Hepatocyte (in vitro differentiated cells): ENCODE results near the gene CLASRP.

Experiments used
- EZH2 ChIP-seq: fragments of 200-600 bp; sonication (generic); IDR thresholded peaks from 2 replicates; pipeline ENCODE4 v1.6.1; 2016; ENCODE audit warnings: antibody characterized with exemption, mild to moderate bottlenecking, borderline replicate concordance
- TF ChIP-seq, protein P1 (sequence below): fragments of 200-600 bp; sonication (generic); IDR thresholded peaks from 2 replicates; pipeline ENCODE4 v1.5.1; 2016; ENCODE audit warnings: antibody characterized with exemption, mild to moderate bottlenecking; ENCODE audit not compliant: poor library complexity

DNA sequence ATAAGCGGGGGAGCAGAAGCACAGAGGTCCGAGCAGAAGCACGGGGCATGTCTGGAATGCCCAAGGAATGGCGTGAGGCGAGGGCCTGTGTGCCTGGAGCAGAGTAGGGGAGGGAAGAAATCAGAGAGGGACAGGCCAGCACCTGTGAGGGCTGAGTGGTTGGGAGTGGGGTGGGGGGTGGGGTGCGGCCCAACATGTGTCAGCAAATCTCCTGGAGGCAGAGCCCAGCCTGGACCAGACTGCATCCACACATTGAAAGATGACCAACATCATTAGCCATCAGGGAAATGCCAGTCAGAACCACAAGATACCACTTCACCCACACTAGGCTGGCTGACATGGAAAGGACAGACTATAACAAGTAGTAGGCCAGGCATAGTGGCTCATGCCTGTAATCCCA is 11.2 kb downstream of the CLASRP start:
- no peak for TF ChIP-seq EZH2
- TF ChIP-seq, protein P1, sequence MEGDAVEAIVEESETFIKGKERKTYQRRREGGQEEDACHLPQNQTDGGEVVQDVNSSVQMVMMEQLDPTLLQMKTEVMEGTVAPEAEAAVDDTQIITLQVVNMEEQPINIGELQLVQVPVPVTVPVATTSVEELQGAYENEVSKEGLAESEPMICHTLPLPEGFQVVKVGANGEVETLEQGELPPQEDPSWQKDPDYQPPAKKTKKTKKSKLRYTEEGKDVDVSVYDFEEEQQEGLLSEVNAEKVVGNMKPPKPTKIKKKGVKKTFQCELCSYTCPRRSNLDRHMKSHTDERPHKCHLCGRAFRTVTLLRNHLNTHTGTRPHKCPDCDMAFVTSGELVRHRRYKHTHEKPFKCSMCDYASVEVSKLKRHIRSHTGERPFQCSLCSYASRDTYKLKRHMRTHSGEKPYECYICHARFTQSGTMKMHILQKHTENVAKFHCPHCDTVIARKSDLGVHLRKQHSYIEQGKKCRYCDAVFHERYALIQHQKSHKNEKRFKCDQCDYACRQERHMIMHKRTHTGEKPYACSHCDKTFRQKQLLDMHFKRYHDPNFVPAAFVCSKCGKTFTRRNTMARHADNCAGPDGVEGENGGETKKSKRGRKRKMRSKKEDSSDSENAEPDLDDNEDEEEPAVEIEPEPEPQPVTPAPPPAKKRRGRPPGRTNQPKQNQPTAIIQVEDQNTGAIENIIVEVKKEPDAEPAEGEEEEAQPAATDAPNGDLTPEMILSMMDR: no peak
